KMS-11 (cell line): ENCODE data around the gene ABTB2.

Source experiments
- H2AFZ ChIP-seq: fragments of 200-600 bp; sonication (generic); 2 replicates; pipeline ENCODE4 v1.6.1; 2016; ENCODE audit warnings: antibody characterized with exemption, mixed run types, low read depth
- H3K27ac ChIP-seq: fragments of 200-600 bp; sonication (generic); 2 replicates; pipeline ENCODE4 v1.6.1; 2016; ENCODE audit warnings: mild to moderate bottlenecking, mixed run types
- H3K27me3 ChIP-seq: fragments of 200-600 bp; sonication (generic); 2 replicates; pipeline ENCODE4 v1.6.1; 2017; ENCODE audit warnings: mild to moderate bottlenecking, low read depth, mixed run types, moderate library complexity; ENCODE audit not compliant: insufficient read depth
- H3K36me3 ChIP-seq: fragments of 200-600 bp; sonication (generic); 2 replicates; pipeline ENCODE4 v1.6.1; 2017; ENCODE audit warnings: mild to moderate bottlenecking, mixed run types; ENCODE audit not compliant: insufficient read depth
- H3K4me1 ChIP-seq: fragments of 200-600 bp; sonication (generic); 2 replicates; pipeline ENCODE4 v1.6.1; 2016; ENCODE audit warnings: mild to moderate bottlenecking, low read depth, mixed run types; ENCODE audit not compliant: poor library complexity, severe bottlenecking
- H3K4me2 ChIP-seq: fragments of 200-600 bp; sonication (generic); 2 replicates; pipeline ENCODE4 v1.7.0; 2016; ENCODE audit warnings: mild to moderate bottlenecking, mixed run types
- H3K4me3 ChIP-seq: fragments of 200-600 bp; sonication (generic); IDR thresholded peaks from 2 replicates; pipeline ENCODE4 v1.6.1; 2017; ENCODE audit warnings: low read depth, low read length, mixed read lengths; ENCODE audit not compliant: insufficient read depth
- H3K79me2 ChIP-seq: fragments of 200-600 bp; sonication (generic); 2 replicates; pipeline ENCODE4 v1.6.1; 2016; ENCODE audit warnings: low read depth, mixed run types; ENCODE audit not compliant: insufficient read depth
- H3K9ac ChIP-seq: fragments of 200-600 bp; sonication (generic); 2 replicates; pipeline ENCODE4 v1.6.1; 2016; ENCODE audit warnings: mild to moderate bottlenecking, mixed run types
- H4K20me1 ChIP-seq: fragments of 200-600 bp; sonication (generic); 2 replicates; pipeline ENCODE4 v1.6.1; 2016; ENCODE audit warnings: mild to moderate bottlenecking, mixed run types; ENCODE audit not compliant: insufficient read depth
- CTCF ChIP-seq: fragments of 200-600 bp; sonication (generic); conservative IDR thresholded peaks from 2 replicates; pipeline ENCODE4 v1.6.1; 2017; ENCODE audit warnings: low read depth, mild to moderate bottlenecking, antibody characterized with exemption, low read length, moderate library complexity, mixed read lengths

Gene ABTB2

GRCh38 chr11:34273099-34273498, 84.7 kb downstream of the ABTB2 start:
- H3K79me2 ChIP-seq = no peaks in the 10 kb centered on the region
- no peak for TF ChIP-seq CTCF
- H3K4me3 ChIP-seq = no peak overlapping the region

GRCh38 chr11:34271727-34272126, 86.1 kb downstream of the ABTB2 start:
- Histone ChIP-seq H2AFZ (no peak overlapping the region), H3K79me2 (no peaks in the 10 kb centered on the region), H3K4me2 (no peak overlapping the region), H3K36me3 (no peaks in the 10 kb centered on the region), H3K4me3 (no peak overlapping the region), H3K4me1 (no peaks in the 10 kb centered on the region), H4K20me1 (no peaks in the 10 kb centered on the region), H3K27me3 (no peaks in the 10 kb centered on the region), H3K9ac (no peak overlapping the region), H3K27ac (no peak overlapping the region)
- TF ChIP-seq CTCF = no peak

More at GRCh38 chr11:34273099-34273498, 84.7 kb downstream of the ABTB2 start:
- Histone ChIP-seq H3K4me2 (no peak overlapping the region), H3K9ac (no peak overlapping the region), H3K27ac (no peak overlapping the region), H4K20me1 (no peaks in the 10 kb centered on the region), H3K27me3 (no peaks in the 10 kb centered on the region), H3K36me3 (no peaks in the 10 kb centered on the region), H2AFZ (no peak overlapping the region), H3K4me1 (no peaks in the 10 kb centered on the region)

DNA sequence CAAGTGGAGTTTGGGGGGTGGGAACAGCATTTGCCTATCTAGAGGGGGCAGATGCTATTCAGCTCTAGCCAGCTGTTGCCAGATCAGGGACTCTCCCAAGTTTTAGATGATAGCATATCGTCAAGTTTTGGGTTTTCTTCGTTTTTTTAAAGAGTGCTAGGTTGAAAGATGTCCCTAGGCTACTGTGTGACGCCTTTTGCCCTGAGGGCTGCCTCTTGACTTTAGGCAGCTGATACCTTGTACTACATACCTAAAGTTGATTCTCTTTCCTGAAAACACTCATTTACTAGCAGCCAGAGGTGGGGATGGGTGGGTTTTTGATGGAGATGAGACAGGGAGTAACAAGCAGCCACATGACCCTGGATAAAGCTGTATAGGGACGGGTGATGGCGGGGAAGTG, 87.1 kb downstream of the ABTB2 start:
- Histone ChIP-seq H3K27ac (no peak overlapping the region), H3K4me1 (no peaks in the 10 kb centered on the region), H3K4me2 (no peak overlapping the region), H2AFZ (no peak overlapping the region), H4K20me1 (no peaks in the 10 kb centered on the region), H3K79me2 (no peaks in the 10 kb centered on the region), H3K4me3 (no peak overlapping the region), H3K36me3 (no peaks in the 10 kb centered on the region), H3K9ac (no peak overlapping the region), H3K27me3 (no peaks in the 10 kb centered on the region)
- TF ChIP-seq CTCF = no peak

DNA sequence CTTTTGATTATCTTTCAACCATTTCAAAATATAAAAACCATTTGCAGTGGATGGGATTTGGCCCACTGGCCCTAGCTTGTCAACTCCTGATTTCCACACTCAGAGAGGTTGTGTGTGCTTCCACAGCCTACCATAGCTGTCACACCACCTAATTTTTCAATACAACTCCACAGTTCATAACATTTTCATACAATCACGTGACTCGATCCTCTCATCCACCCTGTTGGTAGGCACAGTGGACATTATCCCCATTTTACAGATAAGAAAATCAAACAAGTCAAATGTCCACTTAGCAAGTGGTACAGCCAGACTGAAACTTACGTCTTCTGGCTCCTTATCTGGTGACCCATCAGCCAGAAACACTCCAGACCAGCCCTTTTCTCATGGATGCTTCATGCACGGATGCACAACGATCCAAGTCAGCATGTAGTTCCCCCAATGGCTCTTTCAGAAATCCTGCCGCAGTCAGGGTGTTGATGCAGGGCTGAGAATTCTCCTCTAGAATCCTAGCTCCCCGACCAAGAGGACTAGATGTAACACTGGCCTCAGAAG, 88.0 kb downstream of the ABTB2 start:
- Histone ChIP-seq H3K79me2 (no peaks in the 10 kb centered on the region), H2AFZ (no peak overlapping the region), H4K20me1 (no peaks in the 10 kb centered on the region), H3K4me3 (no peak overlapping the region), H3K9ac (no peak overlapping the region), H3K27ac (no peak overlapping the region), H3K4me1 (no peaks in the 10 kb centered on the region), H3K36me3 (no peaks in the 10 kb centered on the region), H3K4me2 (no peak overlapping the region), H3K27me3 (no peaks in the 10 kb centered on the region)
- TF ChIP-seq CTCF = no peak
